KMS-11 (cell line): Measurements from ENCODE around the gene PPARG.

Experiments
- H2AFZ ChIP-seq: fragments of 200-600 bp; sonication (generic); 2 replicates; pipeline ENCODE4 v1.6.1; 2016; ENCODE audit warnings: antibody characterized with exemption, mixed run types, low read depth
- H3K27ac ChIP-seq: fragments of 200-600 bp; sonication (generic); 2 replicates; pipeline ENCODE4 v1.6.1; 2016; ENCODE audit warnings: mild to moderate bottlenecking, mixed run types
- H3K27me3 ChIP-seq: fragments of 200-600 bp; sonication (generic); 2 replicates; pipeline ENCODE4 v1.6.1; 2017; ENCODE audit warnings: mild to moderate bottlenecking, low read depth, mixed run types, moderate library complexity; ENCODE audit not compliant: insufficient read depth
- H3K36me3 ChIP-seq: fragments of 200-600 bp; sonication (generic); 2 replicates; pipeline ENCODE4 v1.6.1; 2017; ENCODE audit warnings: mild to moderate bottlenecking, mixed run types; ENCODE audit not compliant: insufficient read depth
- H3K4me1 ChIP-seq: fragments of 200-600 bp; sonication (generic); 2 replicates; pipeline ENCODE4 v1.6.1; 2016; ENCODE audit warnings: mild to moderate bottlenecking, low read depth, mixed run types; ENCODE audit not compliant: poor library complexity, severe bottlenecking
- H3K4me2 ChIP-seq: fragments of 200-600 bp; sonication (generic); 2 replicates; pipeline ENCODE4 v1.7.0; 2016; ENCODE audit warnings: mild to moderate bottlenecking, mixed run types
- H3K4me3 ChIP-seq: fragments of 200-600 bp; sonication (generic); IDR thresholded peaks from 2 replicates; pipeline ENCODE4 v1.6.1; 2017; ENCODE audit warnings: low read depth, low read length, mixed read lengths; ENCODE audit not compliant: insufficient read depth
- H3K79me2 ChIP-seq: fragments of 200-600 bp; sonication (generic); 2 replicates; pipeline ENCODE4 v1.6.1; 2016; ENCODE audit warnings: low read depth, mixed run types; ENCODE audit not compliant: insufficient read depth
- H3K9ac ChIP-seq: fragments of 200-600 bp; sonication (generic); 2 replicates; pipeline ENCODE4 v1.6.1; 2016; ENCODE audit warnings: mild to moderate bottlenecking, mixed run types
- H4K20me1 ChIP-seq: fragments of 200-600 bp; sonication (generic); 2 replicates; pipeline ENCODE4 v1.6.1; 2016; ENCODE audit warnings: mild to moderate bottlenecking, mixed run types; ENCODE audit not compliant: insufficient read depth
- TF ChIP-seq, protein P1 (sequence below): fragments of 200-600 bp; sonication (generic); conservative IDR thresholded peaks from 2 replicates; pipeline ENCODE4 v1.6.1; 2017; ENCODE audit warnings: low read depth, mild to moderate bottlenecking, antibody characterized with exemption, low read length, moderate library complexity, mixed read lengths

PPARG gene

DNA sequence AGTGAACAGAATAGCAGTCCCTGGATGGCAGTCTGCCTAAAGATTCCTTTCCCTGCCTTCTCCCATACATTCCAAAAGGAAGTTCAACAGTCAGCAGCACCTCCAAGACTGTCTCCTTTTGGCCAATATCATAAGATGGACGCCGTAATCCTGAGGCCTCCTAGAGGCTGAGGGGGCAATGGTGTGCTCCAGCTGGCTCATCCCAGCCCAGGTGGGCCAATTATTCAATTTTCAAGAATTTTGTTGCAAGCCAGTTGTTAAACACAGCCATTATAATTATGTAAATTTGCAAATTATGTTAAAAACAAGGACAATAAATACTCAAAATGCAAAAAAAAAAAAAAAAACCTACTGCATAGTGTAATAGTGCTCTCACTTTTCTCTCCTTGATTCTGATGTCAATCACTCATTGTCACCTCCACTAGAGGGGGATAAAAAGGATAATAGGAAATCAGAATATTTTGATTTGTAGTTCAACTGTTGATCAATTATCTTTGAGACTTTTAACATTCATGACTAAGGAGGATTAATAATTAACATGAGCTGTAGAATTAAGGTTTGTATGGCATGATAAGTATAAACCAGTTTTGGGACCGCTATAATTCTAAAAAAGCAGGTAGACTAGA lies 40.1 kb downstream of the PPARG start:
- no peak overlapping the region for H2AFZ ChIP-seq
- TF ChIP-seq, protein P1, sequence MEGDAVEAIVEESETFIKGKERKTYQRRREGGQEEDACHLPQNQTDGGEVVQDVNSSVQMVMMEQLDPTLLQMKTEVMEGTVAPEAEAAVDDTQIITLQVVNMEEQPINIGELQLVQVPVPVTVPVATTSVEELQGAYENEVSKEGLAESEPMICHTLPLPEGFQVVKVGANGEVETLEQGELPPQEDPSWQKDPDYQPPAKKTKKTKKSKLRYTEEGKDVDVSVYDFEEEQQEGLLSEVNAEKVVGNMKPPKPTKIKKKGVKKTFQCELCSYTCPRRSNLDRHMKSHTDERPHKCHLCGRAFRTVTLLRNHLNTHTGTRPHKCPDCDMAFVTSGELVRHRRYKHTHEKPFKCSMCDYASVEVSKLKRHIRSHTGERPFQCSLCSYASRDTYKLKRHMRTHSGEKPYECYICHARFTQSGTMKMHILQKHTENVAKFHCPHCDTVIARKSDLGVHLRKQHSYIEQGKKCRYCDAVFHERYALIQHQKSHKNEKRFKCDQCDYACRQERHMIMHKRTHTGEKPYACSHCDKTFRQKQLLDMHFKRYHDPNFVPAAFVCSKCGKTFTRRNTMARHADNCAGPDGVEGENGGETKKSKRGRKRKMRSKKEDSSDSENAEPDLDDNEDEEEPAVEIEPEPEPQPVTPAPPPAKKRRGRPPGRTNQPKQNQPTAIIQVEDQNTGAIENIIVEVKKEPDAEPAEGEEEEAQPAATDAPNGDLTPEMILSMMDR, result no peak
- no peak overlapping the region for H3K4me3 ChIP-seq
- no peaks in the 10 kb centered on the region for H3K27me3 ChIP-seq
- H3K27ac ChIP-seq, result no peak overlapping the region
- H3K4me2 ChIP-seq, result no peak overlapping the region
- no peak overlapping the region for H3K9ac ChIP-seq
- H3K79me2 ChIP-seq, result no peaks in the 10 kb centered on the region
- no peaks in the 10 kb centered on the region for H4K20me1 ChIP-seq
- H3K36me3 ChIP-seq, result no peaks in the 10 kb centered on the region
- H3K4me1 ChIP-seq, result no peaks in the 10 kb centered on the region

DNA sequence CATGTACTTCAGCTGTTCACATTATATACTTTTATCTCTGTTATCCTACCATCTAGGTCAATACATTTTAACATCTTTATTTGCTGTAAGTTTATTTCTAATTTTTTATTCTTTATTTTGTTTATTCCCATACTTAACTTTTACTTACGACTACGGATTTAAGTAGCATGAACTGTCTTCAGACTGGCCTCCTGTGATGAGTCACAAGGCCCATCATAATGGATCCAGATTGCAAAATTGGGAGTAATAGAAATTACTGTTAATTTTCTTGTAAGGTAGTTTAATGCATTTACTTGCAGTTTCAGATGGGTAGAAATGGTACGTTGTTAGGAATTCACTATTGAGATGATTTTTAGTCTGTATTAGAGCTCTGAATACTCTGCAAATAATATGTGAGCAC lies 45.9 kb downstream of the PPARG start:
- TF ChIP-seq, protein P1, result no peak
- H3K36me3 ChIP-seq, result no peaks in the 10 kb centered on the region
- H4K20me1 ChIP-seq, result no peaks in the 10 kb centered on the region
- H2AFZ ChIP-seq, result no peak overlapping the region
- no peaks in the 10 kb centered on the region for H3K79me2 ChIP-seq
- no peak overlapping the region for H3K4me3 ChIP-seq
- no peaks in the 10 kb centered on the region for H3K4me1 ChIP-seq
- H3K27me3 ChIP-seq, result no peaks in the 10 kb centered on the region
- no peak overlapping the region for H3K27ac ChIP-seq
- H3K4me2 ChIP-seq, result no peak overlapping the region
- no peak overlapping the region for H3K9ac ChIP-seq

DNA sequence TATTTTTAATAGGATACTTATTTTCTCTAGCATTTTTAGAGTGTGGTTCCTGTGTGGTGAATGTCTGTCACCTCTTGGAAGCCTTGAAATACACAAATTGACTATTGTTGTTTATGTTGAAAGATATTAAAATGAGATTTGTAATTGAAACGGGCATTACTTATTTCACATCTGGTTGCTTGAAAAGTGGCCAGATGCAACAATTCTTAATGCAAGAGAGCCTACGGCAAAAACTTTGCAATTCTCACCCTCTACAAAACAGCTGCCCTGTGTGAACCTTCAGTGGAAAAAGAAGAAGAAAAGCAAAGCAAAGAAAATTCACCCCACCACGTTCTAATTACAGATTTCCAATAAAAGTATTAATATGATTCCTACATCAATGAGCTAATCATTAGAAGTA lies 46.6 kb downstream of the PPARG start:
- H3K36me3 ChIP-seq, result no peaks in the 10 kb centered on the region
- H3K4me2 ChIP-seq, result no peak overlapping the region

DNA sequence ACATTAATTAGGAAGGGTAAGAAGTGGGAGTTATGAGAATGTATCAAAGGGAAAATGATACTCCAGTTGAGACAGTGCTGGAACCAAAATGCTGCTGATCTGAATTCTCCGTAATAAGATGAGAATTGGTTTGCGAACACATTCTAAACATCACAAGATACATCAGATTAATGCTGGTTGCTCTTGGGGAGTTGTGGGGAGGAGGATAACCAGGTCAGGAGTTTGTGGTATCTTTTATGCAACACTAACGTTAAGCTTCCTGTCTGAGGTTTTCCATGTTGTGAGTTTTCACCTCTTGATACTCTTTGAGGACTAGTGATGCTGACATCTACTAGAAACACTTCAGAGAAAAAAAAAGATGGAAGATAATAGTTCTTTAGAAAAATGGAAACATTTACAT lies 47.2 kb downstream of the PPARG start:
- Histone ChIP-seq H3K79me2 (no peaks in the 10 kb centered on the region), H3K9ac (no peak overlapping the region), H3K36me3 (no peaks in the 10 kb centered on the region), H2AFZ (no peak overlapping the region), H4K20me1 (no peaks in the 10 kb centered on the region), H3K27me3 (no peaks in the 10 kb centered on the region), H3K4me2 (no peak overlapping the region), H3K4me3 (no peak overlapping the region), H3K4me1 (no peaks in the 10 kb centered on the region), H3K27ac (no peak overlapping the region)
- TF ChIP-seq, protein P1, result no peak

More for the DNA sequence above, 46.6 kb downstream of the PPARG start:
- H3K9ac ChIP-seq, result no peak overlapping the region
- H4K20me1 ChIP-seq, result no peaks in the 10 kb centered on the region
- no peaks in the 10 kb centered on the region for H3K4me1 ChIP-seq
- H2AFZ ChIP-seq, result no peak overlapping the region
- no peaks in the 10 kb centered on the region for H3K79me2 ChIP-seq
- H3K27me3 ChIP-seq, result no peaks in the 10 kb centered on the region
- TF ChIP-seq, protein P1, result no peak
- H3K4me3 ChIP-seq, result no peak overlapping the region
- no peak overlapping the region for H3K27ac ChIP-seq
